LNCAP (cell line): ENCODE measurements around the gene SEMA5A.

Source experiments
- TF ChIP-seq, protein P1 (sequence below): fragments of 450-650 bp; IDR thresholded peaks from 2 replicates; pipeline ENCODE4 v1.5.1; 2017; ENCODE audit warnings: mild to moderate bottlenecking

Gene SEMA5A

DNA sequence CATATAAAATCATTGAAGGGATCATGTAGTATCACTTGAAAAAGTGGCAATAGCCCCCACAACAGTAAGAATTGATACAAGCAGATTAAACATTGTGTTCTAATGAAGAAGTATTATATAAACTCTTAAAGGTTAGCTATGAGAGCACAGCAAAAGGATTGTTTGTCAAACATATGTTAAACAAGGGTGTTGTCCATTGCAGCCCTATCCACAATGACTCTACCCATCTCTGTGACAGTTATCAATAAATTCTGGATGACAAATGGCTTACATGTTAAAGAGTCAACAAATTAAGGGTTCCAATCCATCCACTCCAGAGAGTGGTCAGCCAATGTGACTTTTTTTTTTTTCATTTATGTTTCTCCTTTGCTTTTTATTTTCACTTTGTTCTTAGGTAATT, 238.7 kb downstream of the SEMA5A start:
- TF ChIP-seq, protein P1, sequence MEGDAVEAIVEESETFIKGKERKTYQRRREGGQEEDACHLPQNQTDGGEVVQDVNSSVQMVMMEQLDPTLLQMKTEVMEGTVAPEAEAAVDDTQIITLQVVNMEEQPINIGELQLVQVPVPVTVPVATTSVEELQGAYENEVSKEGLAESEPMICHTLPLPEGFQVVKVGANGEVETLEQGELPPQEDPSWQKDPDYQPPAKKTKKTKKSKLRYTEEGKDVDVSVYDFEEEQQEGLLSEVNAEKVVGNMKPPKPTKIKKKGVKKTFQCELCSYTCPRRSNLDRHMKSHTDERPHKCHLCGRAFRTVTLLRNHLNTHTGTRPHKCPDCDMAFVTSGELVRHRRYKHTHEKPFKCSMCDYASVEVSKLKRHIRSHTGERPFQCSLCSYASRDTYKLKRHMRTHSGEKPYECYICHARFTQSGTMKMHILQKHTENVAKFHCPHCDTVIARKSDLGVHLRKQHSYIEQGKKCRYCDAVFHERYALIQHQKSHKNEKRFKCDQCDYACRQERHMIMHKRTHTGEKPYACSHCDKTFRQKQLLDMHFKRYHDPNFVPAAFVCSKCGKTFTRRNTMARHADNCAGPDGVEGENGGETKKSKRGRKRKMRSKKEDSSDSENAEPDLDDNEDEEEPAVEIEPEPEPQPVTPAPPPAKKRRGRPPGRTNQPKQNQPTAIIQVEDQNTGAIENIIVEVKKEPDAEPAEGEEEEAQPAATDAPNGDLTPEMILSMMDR: no peak

DNA sequence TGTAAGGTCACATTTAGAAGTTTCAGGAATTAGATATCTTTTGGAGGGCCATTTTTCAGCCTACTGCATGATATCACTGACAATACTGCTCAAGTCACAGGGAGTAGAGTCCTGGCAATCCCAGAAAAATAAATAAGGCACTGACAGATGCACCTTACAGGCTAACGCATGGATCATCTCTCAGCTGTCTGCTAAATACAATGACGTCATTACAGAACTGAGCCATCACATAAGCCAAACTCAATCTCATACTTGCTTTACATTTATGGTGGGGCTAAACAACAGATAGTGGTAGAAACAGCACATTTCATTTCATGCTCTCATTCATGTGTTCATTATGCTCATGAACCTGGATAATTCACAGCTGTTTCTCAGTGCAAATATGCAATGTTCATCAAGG, 243.7 kb downstream of the SEMA5A start:
- TF ChIP-seq, protein P1: no peak

DNA sequence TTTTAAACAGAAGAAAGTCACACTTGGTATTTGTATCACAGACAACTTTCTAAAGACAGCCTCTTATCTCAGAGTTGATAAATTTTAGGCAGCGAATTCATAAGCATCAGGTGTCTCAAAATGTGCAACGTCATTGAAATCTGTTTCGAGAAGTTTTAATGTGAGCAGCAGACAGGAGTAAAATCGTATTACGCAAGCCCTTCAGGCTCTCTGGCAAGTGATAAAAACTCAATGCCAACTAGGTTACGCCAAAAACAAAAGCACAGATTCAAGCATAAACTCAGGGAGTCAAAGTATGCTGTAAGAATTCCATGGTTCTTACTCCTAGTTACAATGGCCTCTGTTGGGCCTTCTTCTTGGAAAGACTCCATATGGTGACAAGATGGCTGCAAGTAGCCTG, 244.7 kb downstream of the SEMA5A start:
- TF ChIP-seq, protein P1: no peak

DNA sequence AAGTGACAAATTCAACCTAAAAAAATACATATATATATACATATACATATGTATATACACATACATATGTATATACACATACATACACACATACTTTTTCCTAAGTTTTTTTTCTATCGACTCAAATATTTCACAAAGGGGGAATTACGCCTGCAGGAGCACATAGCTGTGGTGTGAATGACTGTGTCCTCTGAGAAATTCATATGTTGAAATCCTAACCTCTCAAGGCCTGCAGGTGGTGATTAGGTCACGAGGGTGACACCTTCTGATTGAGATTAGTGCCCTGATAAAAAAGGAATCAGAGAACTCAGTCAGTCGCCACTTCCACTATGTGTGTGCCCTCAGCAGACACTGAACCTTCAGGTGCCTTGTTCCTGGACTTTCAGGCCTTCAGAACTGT, 248.7 kb downstream of the SEMA5A start:
- TF ChIP-seq, protein P1: no peak

DNA sequence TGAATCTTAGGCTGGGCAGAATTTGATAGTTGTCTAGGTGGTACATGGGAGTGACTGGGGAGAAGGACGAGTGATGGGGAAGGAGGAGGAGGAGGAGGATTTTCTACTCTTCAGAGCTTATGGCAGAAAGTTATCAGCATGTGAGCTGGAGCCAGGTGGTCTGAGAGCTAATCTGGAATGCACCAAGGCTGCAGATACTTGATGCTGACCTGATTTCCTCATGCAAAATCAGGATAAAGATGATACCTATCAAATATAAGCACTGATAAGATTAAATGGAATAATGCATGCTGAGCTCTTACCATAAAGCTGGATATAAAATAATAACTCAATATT, 250.4 kb downstream of the SEMA5A start:
- TF ChIP-seq, protein P1: no peak

DNA sequence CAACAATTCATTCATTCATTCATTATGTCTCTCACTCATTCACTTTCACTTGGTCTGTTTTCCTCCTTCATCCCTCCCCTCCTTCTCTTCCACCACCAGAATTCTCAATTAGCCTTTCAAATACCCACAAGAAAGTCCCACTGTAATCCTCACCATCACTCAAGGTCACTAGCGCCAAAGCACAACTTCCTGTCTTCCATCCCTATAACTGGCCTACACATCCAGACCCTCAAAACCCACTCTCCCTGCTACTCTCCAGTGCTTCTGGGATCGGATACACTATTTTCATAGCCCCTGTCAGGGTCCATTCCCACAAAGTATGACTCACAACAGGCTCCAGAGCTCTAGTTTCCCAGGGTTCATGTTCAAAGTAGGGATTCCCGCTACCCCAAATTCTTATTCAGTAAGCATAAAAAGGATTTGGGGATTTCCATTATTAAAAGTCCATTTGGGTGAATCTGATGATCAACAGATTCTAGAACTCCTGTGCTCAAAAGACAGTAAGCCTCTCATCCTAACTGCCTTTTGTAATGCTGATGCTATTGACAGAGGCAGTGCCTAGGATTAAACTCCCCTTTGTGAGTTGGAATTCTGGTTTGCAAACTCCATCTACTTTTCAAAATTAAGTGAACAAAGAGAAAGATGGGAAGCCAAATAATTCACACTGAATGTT, 250.9 kb downstream of the SEMA5A start:
- TF ChIP-seq, protein P1: no peak

DNA sequence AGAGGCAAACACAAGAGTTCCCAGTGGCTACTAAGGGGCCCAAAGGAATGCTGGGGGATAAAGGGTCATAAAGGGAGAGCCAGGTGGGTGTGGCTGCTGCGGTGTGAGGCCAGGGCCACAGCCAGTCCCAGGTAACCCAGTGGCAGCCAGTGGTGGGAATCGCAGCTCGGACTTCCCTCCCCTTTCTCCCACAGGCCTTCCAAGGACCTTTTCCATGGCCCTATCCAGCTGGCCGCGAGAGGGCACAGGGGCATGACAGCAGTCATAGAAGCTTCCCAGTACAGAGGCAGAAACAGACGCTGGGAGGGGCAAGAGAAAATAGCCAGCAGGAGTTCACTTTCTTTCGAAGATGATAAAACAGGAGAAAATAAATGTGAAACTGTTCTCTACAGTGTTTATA, 257.6 kb downstream of the SEMA5A start:
- TF ChIP-seq, protein P1: no peak

DNA sequence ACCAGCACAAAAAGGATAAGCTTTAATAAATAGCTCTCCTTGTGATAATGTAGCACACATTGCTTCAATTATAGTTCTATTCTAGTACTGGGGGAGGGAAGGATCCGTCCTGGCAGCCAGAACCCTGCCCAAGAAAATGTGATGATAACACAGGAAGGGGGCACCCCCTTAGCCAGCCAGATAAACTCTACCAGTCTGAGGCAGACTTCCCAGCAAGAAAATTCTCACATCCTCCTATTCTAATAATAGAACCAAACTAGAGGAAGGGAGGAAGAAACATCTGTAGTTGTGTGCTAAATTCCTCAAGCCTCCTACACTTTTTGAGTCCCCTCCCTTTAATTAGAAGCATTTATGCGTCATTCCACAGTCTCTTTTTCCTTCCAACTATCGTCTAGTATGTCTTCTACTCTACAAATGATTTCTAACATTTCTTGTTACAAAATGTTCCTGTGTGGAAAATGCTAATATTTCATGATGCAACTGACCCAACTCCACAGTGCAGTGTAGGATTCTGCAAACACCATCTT, 261.0 kb downstream of the SEMA5A start:
- TF ChIP-seq, protein P1: no peak
